GOT3 (cell line): Measurements from ENCODE around the gene TTF2.
"Not testable (repeated sequence)": the region's sequence is repeated elsewhere in the genome, so short reads cannot be mapped to it uniquely, and the experiment has no call there.

ENCODE experiments used
- DNase-seq: peaks from one replicate; lab custom pipeline; 2025; ENCODE audit warnings: mixed read lengths; lab: John Stamatoyannopoulos, UW

Gene TTF2

GRCh38 chr1:117093870-117094621, 33.9 kb downstream of the TTF2 start:
- DNase-seq, result no peak

- DNase-seq, result no peak
Observed at GRCh38 chr1:117094841-117095604, 34.9 kb downstream of the TTF2 start.

GRCh38 chr1:117096951-117097408, 36.9 kb downstream of the TTF2 start:
- DNase-seq, result no peak

GRCh38 chr1:117097443-117097842, 37.3 kb downstream of the TTF2 start:
- DNase-seq, result no peak

GRCh38 chr1:117098287-117098890, 38.3 kb downstream of the TTF2 start:
- DNase-seq, result no peak

- no peak for DNase-seq
Observed at GRCh38 chr1:117101334-117101733, 41.2 kb downstream of the TTF2 start.

- DNase-seq, result not testable (repeated sequence)
Observed at GRCh38 chr1:117101858-117102257, 41.7 kb downstream of the TTF2 start.

GRCh38 chr1:117104986-117105385, 44.9 kb downstream of the TTF2 start:
- no peak for DNase-seq

GRCh38 chr1:117105722-117106121, 45.6 kb downstream of the TTF2 start:
- DNase-seq, result no peak

GRCh38 chr1:117106478-117106877, 46.4 kb downstream of the TTF2 start:
- no peak for DNase-seq

GRCh38 chr1:117107364-117107763, 47.2 kb downstream of the TTF2 start:
- DNase-seq, result no peak

GRCh38 chr1:117110774-117111173, 50.6 kb downstream of the TTF2 start:
- no peak for DNase-seq

GRCh38 chr1:117112047-117112717, 52.1 kb downstream of the TTF2 start:
- no peak for DNase-seq

GRCh38 chr1:117113199-117113598, 53.1 kb downstream of the TTF2 start:
- no peak for DNase-seq

GRCh38 chr1:117114877-117115276, 54.8 kb downstream of the TTF2 start:
- no peak for DNase-seq

GRCh38 chr1:117116090-117116783, 56.1 kb downstream of the TTF2 start:
- DNase-seq, result no peak

- DNase-seq, result no peak
Observed at GRCh38 chr1:117116784-117117130, 56.6 kb downstream of the TTF2 start.

- no peak for DNase-seq
Observed at GRCh38 chr1:117117697-117118096, 57.6 kb downstream of the TTF2 start.

- DNase-seq, result no peak
Observed at GRCh38 chr1:117118137-117118536, 58.0 kb downstream of the TTF2 start.

GRCh38 chr1:117119144-117119543, 59.0 kb downstream of the TTF2 start:
- DNase-seq, result not testable (repeated sequence)

- no peak for DNase-seq
Observed at GRCh38 chr1:117120774-117121588, 60.9 kb downstream of the TTF2 start.
